WERI-Rb-1 (cell line): Measurements from ENCODE around the gene SEPSECS.

Experiments used
- DNase-seq: peaks from one replicate; pipeline ENCODE4 v3.0.0-alpha.2; 2020
- H3K27ac ChIP-seq: fragments of 250-450 bp; sonication (Bioruptor Pico); 2 replicates; pipeline ENCODE4 v1.5.1; 2020; ENCODE audit warnings: mild to moderate bottlenecking, moderate library complexity
- H3K27me3 ChIP-seq: fragments of 250-450 bp; sonication (Bioruptor Pico); 2 replicates; pipeline ENCODE4 v1.5.1; 2021; ENCODE audit warnings: mild to moderate bottlenecking, low read depth, moderate library complexity; ENCODE audit not compliant: insufficient read depth, severe bottlenecking
- H3K36me3 ChIP-seq: fragments of 250-450 bp; sonication (Bioruptor Pico); 2 replicates; pipeline ENCODE4 v1.5.1; 2020; ENCODE audit warnings: mild to moderate bottlenecking, moderate library complexity
- H3K4me3 ChIP-seq: 2 replicates; pipeline ENCODE4 v1.5.1; 2011; ENCODE audit warnings: low read depth, mild to moderate bottlenecking, control low read depth, low read length
- H3K9me3 ChIP-seq: fragments of 250-450 bp; sonication (Bioruptor Pico); 2 replicates; pipeline ENCODE4 v1.5.1; 2021; ENCODE audit warnings: mild to moderate bottlenecking, moderate library complexity; ENCODE audit not compliant: severe bottlenecking
- TF ChIP-seq, protein P1 (sequence below): IDR thresholded peaks from 2 replicates; pipeline ENCODE4 v1.5.1; 2011; ENCODE audit warnings: low read depth, mild to moderate bottlenecking, control low read depth, inconsistent platforms, low read length

SEPSECS gene

DNA sequence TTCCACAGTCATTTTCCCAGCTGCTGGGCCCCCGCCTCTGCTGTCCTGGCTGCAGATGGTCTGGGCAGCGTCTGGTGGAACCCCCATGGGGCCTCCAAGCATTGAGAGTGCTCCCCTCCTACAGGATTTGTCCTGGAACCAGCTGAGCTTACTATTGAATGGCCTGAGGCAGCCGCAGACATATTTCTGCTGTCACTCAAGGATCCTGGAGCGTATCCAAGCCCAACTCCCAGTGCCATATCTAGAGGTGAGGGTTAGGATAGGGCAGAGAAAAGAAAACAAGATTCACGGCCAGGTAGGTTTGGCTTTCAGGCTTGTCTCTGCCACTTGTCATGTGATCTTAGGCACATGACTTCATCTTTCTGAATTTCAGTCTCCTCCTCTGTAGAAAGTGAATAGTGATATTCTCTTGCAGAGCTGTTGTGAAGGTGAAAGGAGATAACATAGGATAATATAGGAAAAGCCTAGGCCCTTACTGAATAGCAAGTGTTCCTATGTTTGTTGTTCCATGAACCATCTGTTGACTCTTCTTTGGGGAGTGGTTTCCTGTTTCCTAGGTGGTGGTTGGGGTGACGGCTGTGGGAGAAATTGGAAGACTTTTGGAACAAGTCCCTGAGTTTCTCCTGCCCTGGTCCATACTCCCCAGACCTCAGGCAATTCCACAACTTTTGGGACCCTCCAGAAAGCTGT is 52.3 kb downstream of the SEPSECS start:
- TF ChIP-seq, protein P1, sequence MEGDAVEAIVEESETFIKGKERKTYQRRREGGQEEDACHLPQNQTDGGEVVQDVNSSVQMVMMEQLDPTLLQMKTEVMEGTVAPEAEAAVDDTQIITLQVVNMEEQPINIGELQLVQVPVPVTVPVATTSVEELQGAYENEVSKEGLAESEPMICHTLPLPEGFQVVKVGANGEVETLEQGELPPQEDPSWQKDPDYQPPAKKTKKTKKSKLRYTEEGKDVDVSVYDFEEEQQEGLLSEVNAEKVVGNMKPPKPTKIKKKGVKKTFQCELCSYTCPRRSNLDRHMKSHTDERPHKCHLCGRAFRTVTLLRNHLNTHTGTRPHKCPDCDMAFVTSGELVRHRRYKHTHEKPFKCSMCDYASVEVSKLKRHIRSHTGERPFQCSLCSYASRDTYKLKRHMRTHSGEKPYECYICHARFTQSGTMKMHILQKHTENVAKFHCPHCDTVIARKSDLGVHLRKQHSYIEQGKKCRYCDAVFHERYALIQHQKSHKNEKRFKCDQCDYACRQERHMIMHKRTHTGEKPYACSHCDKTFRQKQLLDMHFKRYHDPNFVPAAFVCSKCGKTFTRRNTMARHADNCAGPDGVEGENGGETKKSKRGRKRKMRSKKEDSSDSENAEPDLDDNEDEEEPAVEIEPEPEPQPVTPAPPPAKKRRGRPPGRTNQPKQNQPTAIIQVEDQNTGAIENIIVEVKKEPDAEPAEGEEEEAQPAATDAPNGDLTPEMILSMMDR = no peak
- Histone ChIP-seq H3K27me3 (no peaks in the 10 kb centered on the region), H3K4me3 (no peak overlapping the region), H3K36me3 (no peaks in the 10 kb centered on the region), H3K27ac (no peak overlapping the region), H3K9me3 (no peaks in the 10 kb centered on the region)
- no peak for DNase-seq

DNA sequence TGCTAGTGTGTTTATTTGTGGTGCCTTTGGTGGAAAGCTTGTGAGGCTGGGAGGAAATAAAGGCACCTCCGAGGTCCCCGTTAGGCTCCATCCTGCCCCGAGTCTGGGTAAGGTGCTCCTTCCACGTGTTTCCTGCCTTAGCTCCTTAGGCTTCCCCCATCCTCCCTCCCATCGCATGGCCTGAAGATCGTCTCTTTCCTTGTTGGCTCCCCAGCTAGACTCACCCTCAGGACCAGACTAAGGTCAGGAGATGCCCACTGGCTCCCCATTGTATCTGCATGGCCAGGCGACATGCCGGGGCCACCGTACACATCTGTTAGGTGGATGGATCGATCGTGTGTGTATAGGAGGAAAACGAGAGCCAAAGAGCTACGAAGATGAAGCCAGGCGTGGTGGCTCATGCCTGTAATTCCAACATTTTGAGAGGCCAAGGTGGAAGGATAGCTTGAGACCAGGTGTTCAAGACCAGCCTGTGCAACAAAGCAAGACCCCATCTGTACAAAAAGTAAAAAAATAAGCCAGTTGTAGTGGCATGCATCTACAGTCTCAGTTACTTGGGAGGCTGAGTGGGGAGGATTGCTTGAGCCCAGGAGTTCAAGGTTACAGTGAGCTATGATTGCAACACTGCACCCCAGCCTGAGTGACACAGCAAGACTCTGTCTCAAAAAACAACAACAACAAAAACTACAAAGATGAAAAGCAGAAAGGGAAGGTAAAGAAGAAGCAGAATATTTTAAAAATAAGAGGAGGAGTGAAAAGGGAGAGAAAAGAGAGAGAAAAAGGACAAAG is 53.7 kb downstream of the SEPSECS start:
- no peaks in the 10 kb centered on the region for H3K9me3 ChIP-seq
- TF ChIP-seq, protein P1 = no peak
- H3K36me3 ChIP-seq = no peaks in the 10 kb centered on the region
- no peak overlapping the region for H3K4me3 ChIP-seq
- DNase-seq = no peak
- no peak overlapping the region for H3K27ac ChIP-seq
- H3K27me3 ChIP-seq = no peaks in the 10 kb centered on the region

DNA sequence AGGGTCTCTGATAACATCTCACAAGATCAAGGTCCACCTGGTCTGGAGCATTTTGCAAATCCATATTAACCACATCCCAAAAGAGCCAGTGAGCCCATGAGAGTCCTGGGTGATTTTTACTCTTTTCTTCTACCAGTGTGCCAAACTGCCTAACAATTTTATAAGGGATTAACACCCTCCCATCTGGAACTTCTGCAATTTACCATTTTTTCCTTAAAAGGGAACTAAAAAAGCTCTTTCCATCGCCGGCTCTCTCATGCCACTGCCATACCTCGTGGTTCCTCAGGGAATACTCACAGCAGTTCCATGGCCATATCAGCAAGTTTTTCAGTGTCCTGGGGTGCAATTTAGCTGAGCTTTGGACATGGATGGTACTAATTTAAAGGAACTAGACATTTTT is 55.7 kb downstream of the SEPSECS start:
- Histone ChIP-seq H3K27ac (no peak overlapping the region), H3K36me3 (no peaks in the 10 kb centered on the region), H3K4me3 (no peak overlapping the region), H3K9me3 (no peaks in the 10 kb centered on the region), H3K27me3 (no peaks in the 10 kb centered on the region)
- TF ChIP-seq, protein P1 = no peak
- DNase-seq = no peak

DNA sequence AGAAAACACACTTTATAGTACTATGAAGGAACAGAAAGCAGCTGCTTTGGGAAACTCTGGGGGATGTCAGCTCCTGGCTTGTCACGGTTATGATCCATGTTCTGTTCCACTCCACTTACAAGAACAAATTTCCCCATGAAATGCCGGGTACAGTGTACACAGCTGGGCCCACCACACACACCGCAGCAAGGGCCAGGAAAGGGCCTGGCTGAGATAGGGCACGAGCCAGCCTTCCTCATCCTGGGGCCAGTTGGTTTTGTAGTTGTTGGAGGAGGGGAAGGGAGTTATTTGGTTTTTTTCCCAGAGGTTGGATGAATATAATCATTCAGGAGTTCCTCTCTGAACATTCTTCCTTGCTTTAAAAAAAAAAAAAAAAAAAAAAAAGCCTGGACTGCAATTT is 56.8 kb downstream of the SEPSECS start:
- no peak overlapping the region for H3K27ac ChIP-seq
- TF ChIP-seq, protein P1 = no peak
- H3K9me3 ChIP-seq = no peaks in the 10 kb centered on the region
- H3K4me3 ChIP-seq = no peak overlapping the region
- no peak for DNase-seq
- H3K36me3 ChIP-seq = no peaks in the 10 kb centered on the region
- H3K27me3 ChIP-seq = no peaks in the 10 kb centered on the region

DNA sequence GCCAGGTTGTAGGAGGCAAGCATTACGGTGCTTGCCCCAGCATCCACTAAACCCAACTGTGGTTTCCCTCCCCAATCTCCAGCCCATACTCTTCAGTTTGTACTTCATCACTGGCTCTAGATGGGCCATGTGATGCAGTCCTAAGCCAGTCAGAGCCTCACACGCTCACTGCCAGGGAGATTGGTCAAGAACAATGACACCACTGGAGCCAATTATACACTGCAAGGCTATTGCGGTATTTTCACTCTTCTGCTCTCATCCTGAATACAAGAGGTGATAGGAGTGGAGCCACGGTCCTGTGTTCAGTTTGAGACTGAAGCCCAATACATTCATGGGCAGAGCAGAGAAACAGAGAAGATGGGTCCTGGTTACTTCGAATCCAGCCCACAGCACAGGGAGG is 58.4 kb downstream of the SEPSECS start:
- Histone ChIP-seq H3K4me3 (no peak overlapping the region), H3K36me3 (no peaks in the 10 kb centered on the region), H3K9me3 (no peaks in the 10 kb centered on the region), H3K27me3 (no peaks in the 10 kb centered on the region), H3K27ac (no peak overlapping the region)
- DNase-seq = no peak
- TF ChIP-seq, protein P1 = no peak
